Measurements from ENCODE around the gene MOSPD2. TPM values are rescaled to one million over a fixed set of nuclear protein-coding genes. Genes with fewer than 3 reads are reported as not detected.

The MOSPD2 gene
- total RNA-seq, 1 donor from 2014 or later, result 7.6 TPM

Other genes starting within 250 kb of the MOSPD2 start
- gene FANCB, start 352 bp upstream of the MOSPD2 start, total RNA-seq, result 1.8 and 3.6 TPM in 2 replicates

All from dermis microvascular lymphatic vessel endothelial cell (primary cell).